Panc1 (cell line): ENCODE results near the gene SLC8B1.

Experiments used
- POLR2AphosphoS5 ChIP-seq: IDR thresholded peaks from 2 replicates; pipeline ENCODE4 v1.6.1; 2012; ENCODE audit warnings: mild to moderate bottlenecking, low read depth, low read length, moderate library complexity
- TF ChIP-seq, protein P1 (sequence below): fragments of 450-650 bp; IDR thresholded peaks from 2 replicates; pipeline ENCODE4 v1.5.1; 2017; ENCODE audit warnings: mild to moderate bottlenecking

DNA sequence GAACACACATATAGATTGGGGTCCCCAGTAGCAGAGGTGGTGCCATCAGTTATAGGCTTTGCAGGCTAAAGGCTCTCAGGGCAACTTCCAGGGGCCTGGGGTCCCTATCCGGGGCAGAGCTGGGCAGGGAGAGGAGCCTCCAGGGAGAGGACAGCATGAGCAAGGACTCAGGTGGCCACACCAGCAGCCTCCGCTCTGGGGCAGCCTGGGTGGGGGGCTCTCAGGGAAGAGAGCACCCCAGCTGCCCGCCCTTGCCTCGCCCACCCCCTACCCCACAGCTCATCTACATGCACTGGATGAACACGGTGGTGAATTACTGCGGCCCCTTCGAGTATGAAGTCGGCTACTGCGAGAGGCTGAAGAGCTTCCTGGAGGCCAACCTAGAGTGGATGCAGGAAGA, 37.5 kb upstream of the SLC8B1 start:
- TF ChIP-seq POLR2AphosphoS5, result no peak
- TF ChIP-seq, protein P1, sequence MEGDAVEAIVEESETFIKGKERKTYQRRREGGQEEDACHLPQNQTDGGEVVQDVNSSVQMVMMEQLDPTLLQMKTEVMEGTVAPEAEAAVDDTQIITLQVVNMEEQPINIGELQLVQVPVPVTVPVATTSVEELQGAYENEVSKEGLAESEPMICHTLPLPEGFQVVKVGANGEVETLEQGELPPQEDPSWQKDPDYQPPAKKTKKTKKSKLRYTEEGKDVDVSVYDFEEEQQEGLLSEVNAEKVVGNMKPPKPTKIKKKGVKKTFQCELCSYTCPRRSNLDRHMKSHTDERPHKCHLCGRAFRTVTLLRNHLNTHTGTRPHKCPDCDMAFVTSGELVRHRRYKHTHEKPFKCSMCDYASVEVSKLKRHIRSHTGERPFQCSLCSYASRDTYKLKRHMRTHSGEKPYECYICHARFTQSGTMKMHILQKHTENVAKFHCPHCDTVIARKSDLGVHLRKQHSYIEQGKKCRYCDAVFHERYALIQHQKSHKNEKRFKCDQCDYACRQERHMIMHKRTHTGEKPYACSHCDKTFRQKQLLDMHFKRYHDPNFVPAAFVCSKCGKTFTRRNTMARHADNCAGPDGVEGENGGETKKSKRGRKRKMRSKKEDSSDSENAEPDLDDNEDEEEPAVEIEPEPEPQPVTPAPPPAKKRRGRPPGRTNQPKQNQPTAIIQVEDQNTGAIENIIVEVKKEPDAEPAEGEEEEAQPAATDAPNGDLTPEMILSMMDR, result no peak
